Endodermal cell (in vitro differentiated cells): ENCODE data around the gene NAPB. TPM values are rescaled to one million over a fixed set of nuclear protein-coding genes. Genes with fewer than 3 reads are reported as not detected.

ENCODE experiments used
- DNase-seq: peaks from one replicate; pipeline ENCODE4 v3.0.0-alpha.2; 2017
- H3K27ac ChIP-seq: 2 replicates; pipeline ENCODE4 v1.5.1; 2013; ENCODE audit warnings: mild to moderate bottlenecking, low read depth, low read length, moderate library complexity
- H3K27me3 ChIP-seq: 2 replicates; pipeline ENCODE4 v1.6.1; 2013; ENCODE audit warnings: mild to moderate bottlenecking, low read length, moderate library complexity; ENCODE audit not compliant: insufficient read depth, control insufficient read depth, poor library complexity, severe bottlenecking
- H3K36me3 ChIP-seq: 2 replicates; pipeline ENCODE4 v1.7.0; 2013; ENCODE audit warnings: mild to moderate bottlenecking, low read length, moderate library complexity; ENCODE audit not compliant: control insufficient read depth, insufficient read depth
- H3K4me1 ChIP-seq: one replicate; pipeline ENCODE4 v1.7.0; 2013; ENCODE audit warnings: low read length; ENCODE audit not compliant: control insufficient read depth, insufficient read depth
- H3K4me3 ChIP-seq: 2 replicates; pipeline ENCODE4 v1.5.1; 2013; ENCODE audit warnings: mild to moderate bottlenecking, low read length, moderate library complexity
- H3K9ac ChIP-seq: 2 replicates; pipeline ENCODE4 v1.6.1; 2013; ENCODE audit warnings: mild to moderate bottlenecking, low read length, moderate library complexity; ENCODE audit not compliant: poor library complexity, severe bottlenecking; ENCODE audit errors: extremely low read depth
- H3K9me3 ChIP-seq: 2 replicates; pipeline ENCODE4 v1.6.1; 2013; ENCODE audit warnings: mild to moderate bottlenecking, low read length, moderate library complexity; ENCODE audit not compliant: control insufficient read depth
- H3K27ac Mint-ChIP-seq: 2 replicates; pipeline ENCODE4 v1.8.0; 2020; ENCODE audit warnings: mixed read lengths
- H3K27me3 Mint-ChIP-seq: 2 replicates; pipeline ENCODE4 v1.8.0; 2021; ENCODE audit warnings: mild to moderate bottlenecking, mixed read lengths; ENCODE audit not compliant: insufficient read depth
- H3K36me3 Mint-ChIP-seq: 2 replicates; pipeline ENCODE4 v1.8.0; 2020; ENCODE audit warnings: low read depth, mixed read lengths
- H3K4me1 Mint-ChIP-seq: 2 replicates; pipeline ENCODE4 v1.8.0; 2020; ENCODE audit warnings: mixed read lengths
- H3K4me3 Mint-ChIP-seq: 2 replicates; pipeline ENCODE4 v1.8.0; 2020; ENCODE audit warnings: mild to moderate bottlenecking, moderate library complexity, mixed read lengths
- H3K9me3 Mint-ChIP-seq: 2 replicates; pipeline ENCODE4 v1.8.0; 2020; ENCODE audit warnings: mild to moderate bottlenecking, mixed read lengths
- WGBS, 2 experiments: methylation state at CpG; one replicate each; pipeline versions ENCODE4 v1.1.5 to v1.1.7; 2013; ENCODE audit warnings: missing lambda C conversion rate in 2 of 2, mixed read lengths in 1 of 2; ENCODE audit not compliant: insufficient coverage in 1 of 2, insufficient read length in 1 of 2; 5-methylcytosine and 5-hydroxymethylcytosine counted together
- total RNA-seq, 2 donors: library from RNA; stranded (reverse); fragmentation: NEBNext Ultra II Directional in 1 of 2; extraction: Animal tissue kit (Norgen Biotek cat#: 25700) in 1 of 2; gene quantifications; 2 replicates in 1 of 2; 3 replicates in 1 of 2; pipeline ENCODE4 v1.2.1, GENCODE V29; 2021
- TF ChIP-seq, protein P1 (sequence below): fragments of 200-600 bp; sonication (generic); conservative IDR thresholded peaks from 2 replicates; pipeline ENCODE4 v1.5.0; 2021; ENCODE audit warnings: antibody characterized with exemption, mild to moderate bottlenecking

The NAPB gene
- total RNA-seq, 2 donors from 2014 or later, result 15.7 to 16.5 TPM

DNA sequence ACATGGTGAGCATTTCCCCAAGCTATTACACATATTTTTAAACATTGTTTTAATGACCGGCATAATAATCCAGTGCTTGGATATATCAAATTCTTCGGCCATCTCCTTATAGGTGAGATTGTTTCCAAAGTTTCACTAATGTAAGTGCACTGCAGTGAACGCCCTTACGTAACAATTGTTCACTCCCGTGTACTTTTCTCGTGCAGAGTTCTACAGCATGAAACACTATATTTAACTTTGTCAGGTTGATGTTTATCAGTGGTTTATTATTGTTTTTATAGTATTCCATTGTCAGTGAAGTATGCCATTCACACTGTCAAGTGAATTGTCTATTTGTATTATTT, 62.8 kb downstream of the NAPB start:
- 71 to 77% methylated on average over 5 to 6 of the region's 6 CpGs for WGBS, 2 experiments
- peak overlapping the region; percentile 74 for H3K27ac Mint-ChIP-seq
- H3K9ac ChIP-seq, result no peak overlapping the region

DNA sequence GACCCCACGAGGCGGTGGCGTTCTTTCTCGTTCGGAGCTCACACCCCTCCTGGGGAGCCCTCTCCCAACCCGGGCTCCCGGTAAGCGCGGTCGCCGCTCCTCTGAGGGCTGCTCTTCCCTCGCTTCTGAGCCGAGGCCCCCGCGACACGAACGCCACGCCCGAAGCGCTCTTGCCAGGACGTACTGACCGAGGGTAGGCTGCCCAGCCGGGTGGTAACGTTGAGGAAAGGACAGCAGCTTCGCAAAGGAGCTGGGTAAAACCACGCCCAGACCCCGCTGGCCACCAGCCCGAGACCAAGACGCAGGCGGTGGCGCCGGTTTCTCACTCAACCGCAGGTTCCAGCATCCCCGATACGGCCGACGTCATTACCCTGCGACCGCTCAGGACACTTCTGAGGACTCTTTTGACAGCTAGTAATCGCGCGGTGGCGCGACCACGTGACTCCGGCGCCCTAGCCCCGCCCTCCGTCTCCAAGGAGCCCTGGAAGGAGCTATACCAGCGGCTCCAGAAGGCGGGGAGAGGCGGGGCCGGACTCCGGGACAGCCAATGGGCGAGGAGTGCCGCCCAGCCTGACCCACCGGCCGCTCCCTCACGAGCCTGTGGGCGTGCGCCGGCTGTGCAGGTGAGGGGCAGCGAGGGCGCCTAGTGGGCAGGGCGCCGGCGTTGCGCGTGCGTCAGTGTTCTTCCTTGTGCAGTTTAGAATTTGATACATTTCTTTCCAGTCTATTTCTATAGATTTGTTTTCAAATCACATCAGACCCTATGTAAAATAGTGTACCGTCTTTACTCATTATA, 63.3 kb downstream of the NAPB start:
- WGBS, 2 experiments, result 0% methylated on average over 34 to 71 of the region's 71 CpGs
- DNase-seq, result peak; percentile 100
- peaks cover 20% of the 10 kb centered on the region for H3K4me1 Mint-ChIP-seq
- H3K4me1 ChIP-seq, result peaks cover 10% of the 10 kb centered on the region
- peak overlapping the region; percentile 97 for H3K27ac Mint-ChIP-seq
- peak overlapping the region; percentile 90 for H3K9ac ChIP-seq
- TF ChIP-seq, protein P1, sequence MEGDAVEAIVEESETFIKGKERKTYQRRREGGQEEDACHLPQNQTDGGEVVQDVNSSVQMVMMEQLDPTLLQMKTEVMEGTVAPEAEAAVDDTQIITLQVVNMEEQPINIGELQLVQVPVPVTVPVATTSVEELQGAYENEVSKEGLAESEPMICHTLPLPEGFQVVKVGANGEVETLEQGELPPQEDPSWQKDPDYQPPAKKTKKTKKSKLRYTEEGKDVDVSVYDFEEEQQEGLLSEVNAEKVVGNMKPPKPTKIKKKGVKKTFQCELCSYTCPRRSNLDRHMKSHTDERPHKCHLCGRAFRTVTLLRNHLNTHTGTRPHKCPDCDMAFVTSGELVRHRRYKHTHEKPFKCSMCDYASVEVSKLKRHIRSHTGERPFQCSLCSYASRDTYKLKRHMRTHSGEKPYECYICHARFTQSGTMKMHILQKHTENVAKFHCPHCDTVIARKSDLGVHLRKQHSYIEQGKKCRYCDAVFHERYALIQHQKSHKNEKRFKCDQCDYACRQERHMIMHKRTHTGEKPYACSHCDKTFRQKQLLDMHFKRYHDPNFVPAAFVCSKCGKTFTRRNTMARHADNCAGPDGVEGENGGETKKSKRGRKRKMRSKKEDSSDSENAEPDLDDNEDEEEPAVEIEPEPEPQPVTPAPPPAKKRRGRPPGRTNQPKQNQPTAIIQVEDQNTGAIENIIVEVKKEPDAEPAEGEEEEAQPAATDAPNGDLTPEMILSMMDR, result peak; percentile 35
- H3K4me3 Mint-ChIP-seq, result peak overlapping the region; percentile 83
- peak overlapping the region; percentile 91 for H3K4me3 ChIP-seq
- no peaks in the 10 kb centered on the region for H3K27me3 Mint-ChIP-seq
- H3K27ac ChIP-seq, result peak overlapping the region; percentile 82
- no peaks in the 10 kb centered on the region for H3K27me3 ChIP-seq
- H3K36me3 Mint-ChIP-seq, result peaks cover 10% of the 10 kb centered on the region
- no peaks in the 10 kb centered on the region for H3K9me3 ChIP-seq
- H3K9me3 Mint-ChIP-seq, result no peaks in the 10 kb centered on the region
- peaks cover 26% of the 10 kb centered on the region for H3K36me3 ChIP-seq

More for the DNA sequence above, 62.8 kb downstream of the NAPB start:
- TF ChIP-seq, protein P1, result no peak
- Mint-ChIP-seq H3K27me3 (no peaks in the 10 kb centered on the region), H3K4me3 (peak overlapping the region; percentile 83), H3K4me1 (peaks cover 24% of the 10 kb centered on the region), H3K36me3 (peaks cover 10% of the 10 kb centered on the region), H3K9me3 (no peaks in the 10 kb centered on the region)
- H3K27ac ChIP-seq, result no peak overlapping the region
- DNase-seq, result no peak
- peaks cover 10% of the 10 kb centered on the region for H3K4me1 ChIP-seq
- peaks cover 26% of the 10 kb centered on the region for H3K36me3 ChIP-seq
- H3K27me3 ChIP-seq, result no peaks in the 10 kb centered on the region
- H3K4me3 ChIP-seq, result peak overlapping the region; percentile 71
- H3K9me3 ChIP-seq, result no peaks in the 10 kb centered on the region

DNA sequence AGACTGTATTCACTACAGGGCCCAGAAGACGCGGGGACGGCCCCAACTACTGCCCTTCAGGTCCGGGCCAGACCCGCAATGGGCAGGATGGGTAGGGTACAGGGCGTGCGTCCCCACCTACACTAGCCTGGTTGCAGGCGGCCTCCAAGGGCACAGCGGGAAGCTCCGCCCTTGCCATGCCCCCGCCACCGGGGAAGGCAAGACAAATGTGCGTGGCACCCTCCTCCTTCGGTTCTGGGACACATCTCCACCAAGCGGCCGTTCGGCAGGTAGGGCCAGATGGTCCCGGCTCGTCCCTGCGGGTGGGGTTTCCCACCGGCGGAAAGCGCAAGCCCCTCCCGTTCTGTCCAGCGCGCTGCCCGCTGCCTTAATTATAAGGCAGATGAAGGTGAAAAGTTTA, 65.1 kb downstream of the NAPB start:
- H3K27ac Mint-ChIP-seq, result peak overlapping the region; percentile 61
- Histone ChIP-seq H3K27me3 (no peaks in the 10 kb centered on the region), H3K4me1 (peaks cover 10% of the 10 kb centered on the region), H3K4me3 (no peak overlapping the region), H3K9ac (no peak overlapping the region), H3K36me3 (peaks cover 26% of the 10 kb centered on the region), H3K27ac (no peak overlapping the region), H3K9me3 (no peaks in the 10 kb centered on the region)
- peak overlapping the region; percentile 83 for H3K4me3 Mint-ChIP-seq
- WGBS, 2 experiments, result 89 to 90% methylated on average over 15 to 27 of the region's 27 CpGs
- TF ChIP-seq, protein P1, result peak; percentile 58
- DNase-seq, result peak; percentile 85
- H3K36me3 Mint-ChIP-seq, result peaks cover 12% of the 10 kb centered on the region
- H3K9me3 Mint-ChIP-seq, result no peaks in the 10 kb centered on the region
- H3K27me3 Mint-ChIP-seq, result no peaks in the 10 kb centered on the region
- peaks cover 23% of the 10 kb centered on the region for H3K4me1 Mint-ChIP-seq
